Measurements from ENCODE around the gene ABLIM1. TPM values are rescaled to one million over a fixed set of nuclear protein-coding genes. Genes with fewer than 3 reads are reported as not detected.
A peak's percentile ranks its signal among the peaks of the same experiment; 100 is the strongest.

ABLIM1 gene
- total and polyA plus RNA-seq, 2 of the 13 experiments (the other 11 are each of a cell fraction or from before 2014, with no cell fraction given) = 59.4 to 92.7 TPM

GRCh38 chr10:114471906-114472876, 185.9 kb downstream of the ABLIM1 start:
- no peaks in the 10 kb centered on the region for H3K79me2 ChIP-seq (ENCODE audit: insufficient read depth, low read length)
- TF ChIP-seq SIX4 (CRISPR knock-in tag; IDR thresholded peaks at IDR 0.05) (0 out of 2 replicates have a peak, but pooled peaks have one; percentile 41), SAP130 (CRISPR knock-in tag; IDR thresholded peaks at IDR 0.05; ENCODE audit: low read depth) (peak; percentile 24; the same call in 1 of the 2 replicates), ELF3 (CRISPR knock-in tag; IDR thresholded peaks at IDR 0.05) (0 out of 2 replicates have a peak, but pooled peaks have one; percentile 33), SIX1 (CRISPR knock-in tag; IDR thresholded peaks at IDR 0.05; ENCODE audit: borderline replicate concordance) (peak; percentile 61; the same call in 1 of the 2 replicates)
- TF ChIP-seq, protein P1, sequence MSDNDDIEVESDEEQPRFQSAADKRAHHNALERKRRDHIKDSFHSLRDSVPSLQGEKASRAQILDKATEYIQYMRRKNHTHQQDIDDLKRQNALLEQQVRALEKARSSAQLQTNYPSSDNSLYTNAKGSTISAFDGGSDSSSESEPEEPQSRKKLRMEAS (IDR thresholded peaks at IDR 0.05) = 0 out of 2 replicates have a peak, but pooled peaks have one; percentile 29
- TF ChIP-seq, protein P2, sequence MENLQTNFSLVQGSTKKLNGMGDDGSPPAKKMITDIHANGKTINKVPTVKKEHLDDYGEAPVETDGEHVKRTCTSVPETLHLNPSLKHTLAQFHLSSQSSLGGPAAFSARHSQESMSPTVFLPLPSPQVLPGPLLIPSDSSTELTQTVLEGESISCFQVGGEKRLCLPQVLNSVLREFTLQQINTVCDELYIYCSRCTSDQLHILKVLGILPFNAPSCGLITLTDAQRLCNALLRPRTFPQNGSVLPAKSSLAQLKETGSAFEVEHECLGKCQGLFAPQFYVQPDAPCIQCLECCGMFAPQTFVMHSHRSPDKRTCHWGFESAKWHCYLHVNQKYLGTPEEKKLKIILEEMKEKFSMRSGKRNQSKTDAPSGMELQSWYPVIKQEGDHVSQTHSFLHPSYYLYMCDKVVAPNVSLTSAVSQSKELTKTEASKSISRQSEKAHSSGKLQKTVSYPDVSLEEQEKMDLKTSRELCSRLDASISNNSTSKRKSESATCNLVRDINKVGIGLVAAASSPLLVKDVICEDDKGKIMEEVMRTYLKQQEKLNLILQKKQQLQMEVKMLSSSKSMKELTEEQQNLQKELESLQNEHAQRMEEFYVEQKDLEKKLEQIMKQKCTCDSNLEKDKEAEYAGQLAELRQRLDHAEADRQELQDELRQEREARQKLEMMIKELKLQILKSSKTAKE (CRISPR knock-in tag; IDR thresholded peaks at IDR 0.05; ENCODE audit: borderline replicate concordance) = no peak
- intact Hi-C loops (cut with micrococcal nuclease; ENCODE audit: unreplicated experiment) = loop anchor here (1.0 to 5.0 kb wide), 6 partner anchors 35 to 231 kb away; no protein-coding TSS in a partner anchor
- no peaks in the 10 kb centered on the region for H3K9me3 ChIP-seq (ENCODE audit: low read length)
- H3K4me2 ChIP-seq (ENCODE audit: low read depth, low read length) = no peak overlapping the region
- in situ Hi-C loops (cut with HindIII; ENCODE audit: extremely low pct_ligation_motif_present, low pct_unique_long_range_greater_than_20kb) = loop anchor here (5.0 kb wide), 2 partner anchors 75 to 225 kb away; no protein-coding TSS in a partner anchor
- CTCF ChIA-PET (ENCODE audit: low intra/inter-chr PET ratio, low total read pairs) = interaction anchor here (1.1 to 5.2 kb wide), 3 partner anchors 15 to 79 kb away, joined by 4 to 57 read pairs (median 5); no protein-coding TSS in a partner anchor
- ATAC-seq (no peak), FAIRE-seq (peak; percentile 26), DNase-seq (ENCODE audit: low spot score) (peak; percentile 24)
- no peak overlapping the region for H2AFZ ChIP-seq (ENCODE audit: low read length)
- H3K4me3 ChIP-seq (replicated peaks in 1 of 3; ENCODE audit: insufficient read depth in 1 of 3, low read depth in 2 of 3, low read length in 3 of 3) = no peak overlapping the region
- no peak overlapping the region for H3K9ac ChIP-seq (ENCODE audit: insufficient read depth, low read depth, low read length)
- H3K27me3 ChIP-seq (ENCODE audit: control insufficient read depth in 1 of 2, insufficient read depth in 2 of 2, low read length in 2 of 2) = no peaks in the 10 kb centered on the region
- H4K20me1 ChIP-seq (ENCODE audit: insufficient read depth, low read length) = no peaks in the 10 kb centered on the region
- H3K36me3 ChIP-seq (replicated peaks in 1 of 2; ENCODE audit: control insufficient read depth in 1 of 2, insufficient read depth in 2 of 2, low read length in 2 of 2) = peaks cover 12 to 28% of the 10 kb centered on the region in 2 experiments
- 85% methylated on average over 11 of the region's 11 CpGs for WGBS (ENCODE audit: low lambda C conversion rate)
- BruUV-seq (replicated peaks) = no TSS peak
- peaks cover 57% of the 10 kb centered on the region for H3K4me1 ChIP-seq (ENCODE audit: insufficient read depth, low read length)
- H3K27ac ChIP-seq (ENCODE audit: extremely low read length, insufficient read depth, low read length) = peak overlapping the region; percentile 16
- POLR2A ChIA-PET = interaction anchor here (1.1 kb wide), 1 partner anchor 46 kb away, joined by 3 read pairs; no protein-coding TSS in a partner anchor

Data from HepG2 (cell line).